Measurements from ENCODE around the gene SCP2.

The SCP2 gene

DNA sequence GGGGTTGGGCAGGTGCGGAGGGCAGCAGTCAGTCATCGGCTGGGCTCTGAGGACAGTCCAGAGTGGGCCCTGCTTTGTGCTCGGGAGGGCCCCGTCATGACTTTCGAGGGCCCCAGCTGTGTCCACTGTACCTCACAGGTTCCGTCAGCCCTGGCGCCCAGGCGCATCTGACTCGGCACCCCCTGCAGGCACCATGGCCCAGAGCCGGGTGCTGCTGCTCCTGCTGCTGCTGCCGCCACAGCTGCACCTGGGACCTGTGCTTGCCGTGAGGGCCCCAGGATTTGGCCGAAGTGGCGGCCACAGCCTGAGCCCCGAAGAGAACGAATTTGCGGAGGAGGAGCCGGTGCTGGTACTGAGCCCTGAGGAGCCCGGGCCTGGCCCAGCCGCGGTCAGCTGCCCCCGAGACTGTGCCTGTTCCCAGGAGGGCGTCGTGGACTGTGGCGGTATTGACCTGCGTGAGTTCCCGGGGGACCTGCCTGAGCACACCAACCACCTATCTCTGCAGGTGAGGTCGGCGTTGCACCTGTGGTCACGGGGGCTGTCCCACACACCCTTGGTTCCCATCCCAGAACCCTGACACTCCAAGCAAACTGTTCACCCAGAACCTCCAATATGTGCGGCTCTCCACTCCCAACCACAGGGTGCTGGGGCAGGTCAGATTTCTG is 142.7 kb downstream of the SCP2 start:
- no peak for DNase-seq

DNA sequence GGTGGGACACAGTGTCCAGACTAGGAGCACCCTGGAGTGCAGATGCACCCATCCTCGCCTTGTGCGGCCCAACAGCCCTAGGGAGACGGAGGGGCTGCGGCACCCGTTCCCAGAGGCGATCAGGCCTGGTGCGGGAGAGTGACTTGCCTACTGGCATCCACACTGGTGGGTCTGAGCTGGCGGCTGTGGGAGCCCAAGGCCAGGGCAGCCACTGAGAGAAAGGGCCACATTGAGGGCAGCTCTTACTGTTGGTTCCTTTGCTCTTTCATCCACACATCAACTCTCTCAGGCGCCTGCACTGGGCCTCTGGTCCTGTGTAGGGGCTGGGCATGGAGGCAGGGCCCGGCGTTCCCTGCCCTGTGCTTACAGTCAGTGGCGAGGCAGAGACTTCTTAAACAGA is 143.5 kb downstream of the SCP2 start:
- no peak for DNase-seq

GRCh38 chr1:53071167-53071865 is 144.2 kb downstream of the SCP2 start:
- no peak for DNase-seq

- no peak for DNase-seq
These were observed 144.8 kb downstream of the SCP2 start for GRCh38 chr1:53071915-53072314.

DNA sequence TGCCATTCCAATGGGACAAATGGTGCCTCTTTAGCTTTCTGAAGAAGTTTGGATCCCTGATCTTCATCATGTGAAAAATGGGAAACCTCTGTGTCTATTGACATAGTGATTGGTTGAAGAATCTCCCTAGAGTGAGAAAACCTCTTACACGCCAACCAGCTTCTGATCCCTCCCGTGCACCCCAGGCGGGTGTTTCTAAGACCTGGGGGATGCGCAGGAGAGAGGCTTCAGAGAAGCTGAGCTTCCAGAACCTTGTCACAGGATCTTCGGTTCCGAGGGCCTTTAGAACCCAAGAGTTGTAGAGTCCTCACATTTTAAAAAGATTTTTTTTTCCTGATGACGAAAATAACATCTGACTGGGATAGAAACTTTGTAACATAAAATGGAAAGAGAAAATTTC is 146.2 kb downstream of the SCP2 start:
- no peak for DNase-seq

- DNase-seq = no peak
These were observed 146.8 kb downstream of the SCP2 start for GRCh38 chr1:53073868-53074311.

DNA sequence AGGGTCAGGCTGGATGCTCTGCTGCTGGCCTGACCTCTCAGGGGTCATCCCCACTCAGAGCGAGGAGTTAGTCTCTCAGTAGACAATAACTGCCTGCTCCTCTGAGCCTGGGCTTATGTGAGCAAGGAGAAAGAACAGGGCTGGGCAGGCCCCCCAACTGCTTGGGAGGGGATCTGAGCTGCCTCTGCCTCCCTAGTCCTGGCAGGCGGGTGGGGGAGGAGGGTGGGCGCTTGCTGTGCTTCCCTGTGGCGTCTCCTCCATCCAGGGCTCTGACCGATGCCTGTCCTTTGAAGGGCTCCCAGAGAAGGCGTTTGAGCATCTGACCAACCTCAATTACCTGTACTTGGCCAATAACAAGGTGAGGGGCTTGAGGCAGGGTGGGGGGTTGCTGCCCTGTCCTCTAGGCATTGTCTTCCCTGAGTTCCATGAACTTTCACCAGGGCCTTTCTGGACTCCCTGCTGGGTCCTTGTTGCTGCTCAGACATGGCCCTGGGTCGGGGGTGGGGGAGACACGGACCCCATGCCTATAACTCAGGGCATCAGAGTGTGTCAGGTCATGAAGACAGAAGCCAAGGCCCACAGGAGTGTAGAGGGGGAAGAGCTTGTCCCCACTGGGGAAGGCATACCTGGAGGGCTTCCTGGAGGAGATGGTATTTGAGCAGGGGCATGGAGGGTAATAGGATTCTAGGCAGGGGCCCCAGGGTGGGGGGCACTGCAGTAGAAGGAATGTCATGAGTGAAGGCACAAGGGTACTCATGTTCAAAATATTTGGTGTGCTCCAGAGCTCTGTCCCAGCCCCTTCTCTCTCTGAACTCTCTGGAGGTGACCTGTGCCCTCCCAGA is 147.5 kb downstream of the SCP2 start:
- no peak for DNase-seq

DNA sequence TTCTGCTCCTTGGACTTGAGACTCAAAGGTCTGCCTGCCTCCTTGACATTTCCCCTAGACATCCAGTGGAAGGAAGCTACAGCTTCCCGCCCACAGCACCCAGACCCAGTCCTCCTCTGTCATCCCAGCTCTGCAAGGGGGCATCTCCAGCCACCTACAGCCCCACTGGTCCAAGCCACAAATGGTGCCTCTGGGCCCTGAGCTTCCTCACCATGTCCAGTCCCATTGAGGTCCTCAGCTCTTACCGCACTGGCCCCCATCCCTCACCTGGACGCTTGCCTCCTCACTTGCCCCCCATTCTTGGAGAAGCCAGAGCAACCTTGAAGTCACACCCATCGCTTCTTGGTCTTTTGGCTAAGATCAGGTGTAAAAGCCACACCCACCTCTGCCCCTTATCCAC is 148.1 kb downstream of the SCP2 start:
- DNase-seq = no peak

GRCh38 chr1:53075761-53076163 is 148.7 kb downstream of the SCP2 start:
- DNase-seq = no peak

DNA sequence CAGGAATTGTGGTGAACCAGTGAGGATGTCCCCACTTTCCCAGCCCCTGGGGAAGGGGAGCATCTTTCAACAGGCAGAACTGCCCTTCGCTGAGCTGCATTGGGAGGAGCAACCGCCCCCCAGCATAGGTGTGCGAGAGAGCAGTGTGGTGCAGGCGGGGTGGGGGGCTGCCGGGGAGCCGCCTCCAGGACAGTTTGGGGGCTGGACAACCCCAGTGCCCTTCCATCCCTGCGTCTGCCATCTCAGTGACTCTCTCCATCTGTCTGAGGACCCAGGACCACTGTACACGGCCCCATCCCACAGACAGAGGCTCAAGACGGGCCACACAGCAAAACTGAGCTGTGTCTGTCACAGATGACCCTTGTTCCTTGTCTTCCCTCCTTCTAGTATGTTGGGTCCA is 149.1 kb downstream of the SCP2 start:
- DNase-seq = no peak

- DNase-seq = no peak
These were observed 149.9 kb downstream of the SCP2 start for GRCh38 chr1:53076721-53077598.

GRCh38 chr1:53077599-53077965 is 150.5 kb downstream of the SCP2 start:
- DNase-seq = no peak

- DNase-seq = no peak
These were observed 151.4 kb downstream of the SCP2 start for GRCh38 chr1:53078333-53079101.

GRCh38 chr1:53079251-53079650 is 152.2 kb downstream of the SCP2 start:
- no peak for DNase-seq

DNA sequence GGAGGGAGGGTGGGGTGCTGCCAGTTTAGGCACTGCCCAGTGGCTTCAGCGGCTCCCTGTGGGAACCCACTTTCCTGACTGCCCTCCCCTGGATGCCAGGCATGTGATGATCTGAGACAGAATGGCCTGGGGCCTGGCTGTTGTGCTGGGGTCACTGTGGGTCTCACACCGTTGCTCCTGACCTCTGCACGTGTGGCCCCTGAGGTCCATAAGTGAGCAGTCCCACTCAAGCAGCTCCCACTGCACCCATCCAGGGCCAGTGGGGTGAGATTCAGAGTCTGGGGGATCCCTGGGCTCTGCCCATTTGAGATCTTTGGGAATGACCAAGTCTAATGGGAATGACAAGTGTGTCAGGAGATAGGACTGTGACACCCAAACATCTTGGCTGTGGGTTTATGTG is 153.0 kb downstream of the SCP2 start:
- DNase-seq = no peak

- DNase-seq = no peak
These were observed 153.7 kb downstream of the SCP2 start for GRCh38 chr1:53080769-53081168.

GRCh38 chr1:53081384-53082066 is 154.4 kb downstream of the SCP2 start:
- DNase-seq = no peak

- DNase-seq = no peak
These were observed 155.9 kb downstream of the SCP2 start for GRCh38 chr1:53082826-53083455.

- DNase-seq = no peak
These were observed 156.8 kb downstream of the SCP2 start for GRCh38 chr1:53083636-53084588.

DNA sequence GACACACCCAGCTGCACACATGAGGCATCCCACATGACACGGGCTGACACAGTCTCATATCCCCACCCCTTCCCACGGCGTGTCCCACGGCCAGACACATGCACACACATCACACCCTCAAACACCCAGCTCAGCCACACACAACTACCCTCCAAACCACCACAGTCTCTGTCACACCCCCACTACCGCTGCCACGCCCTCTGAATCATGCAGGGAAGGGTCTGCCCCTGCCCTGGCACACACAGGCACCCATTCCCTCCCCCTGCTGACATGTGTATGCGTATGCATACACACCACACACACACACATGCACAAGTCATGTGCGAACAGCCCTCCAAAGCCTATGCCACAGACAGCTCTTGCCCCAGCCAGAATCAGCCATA is 157.5 kb downstream of the SCP2 start:
- no peak for DNase-seq
